ENCODE results near the gene TMEM219. TPM values are rescaled to one million over a fixed set of nuclear protein-coding genes. Genes with fewer than 3 reads are reported as not detected.

Gene TMEM219
- total RNA-seq, 4 donors from 2014 or later = 118 to 143 (median 130) TPM

- TF ChIP-seq POLR2A (IDR thresholded peaks at IDR 0.05) = no peak
- TF ChIP-seq CTCF (IDR thresholded peaks at IDR 0.05) = no peak
Measured at GRCh38 chr16:29999605-30000004, 37.7 kb downstream of the TMEM219 start.

GRCh38 chr16:30000735-30001631 lies 39.1 kb downstream of the TMEM219 start:
- WGBS, 2 donors = 78 to 82% methylated on average over 33 of the region's 33 CpGs
- intact Hi-C loops (cut with DNase I; ENCODE audit: low total_unique reads) = no loop called here
- TF ChIP-seq CTCF (IDR thresholded peaks at IDR 0.05) (no peak), POLR2A (IDR thresholded peaks at IDR 0.05) (no peak)
- H3K4me3 ChIP-seq (ENCODE audit: low read depth, poor library complexity, severe bottlenecking) = no peak overlapping the region
- no peak for DNase-seq (ENCODE audit: low spot score in 2 of 2)

More at GRCh38 chr16:29999605-30000004, 37.7 kb downstream of the TMEM219 start:
- 85 to 87% methylated on average over 6 of the region's 6 CpGs for WGBS, 2 donors
- intact Hi-C loops (cut with DNase I; ENCODE audit: low total_unique reads) = no loop called here
- H3K4me3 ChIP-seq (ENCODE audit: low read depth, poor library complexity, severe bottlenecking) = no peak overlapping the region
- no peak for DNase-seq (ENCODE audit: low spot score in 2 of 2)

GRCh38 chr16:30002614-30003346 lies 40.9 kb downstream of the TMEM219 start:
- no peak overlapping the region for H3K4me3 ChIP-seq (ENCODE audit: low read depth, poor library complexity, severe bottlenecking)
- intact Hi-C loops (cut with DNase I; ENCODE audit: low total_unique reads) = no loop called here
- no peak for DNase-seq (ENCODE audit: low spot score in 2 of 2)
- TF ChIP-seq POLR2A (IDR thresholded peaks at IDR 0.05) (no peak), CTCF (IDR thresholded peaks at IDR 0.05) (no peak)
- WGBS, 2 donors = 83 to 85% methylated on average over 19 of the region's 19 CpGs

GRCh38 chr16:30003670-30004423 lies 42.0 kb downstream of the TMEM219 start:
- H3K4me3 ChIP-seq (ENCODE audit: low read depth, poor library complexity, severe bottlenecking) = no peak overlapping the region
- intact Hi-C loops (cut with DNase I; ENCODE audit: low total_unique reads) = no loop called here
- WGBS, 2 donors = 86 to 87% methylated on average over 14 to 17 of the region's 17 CpGs
- TF ChIP-seq POLR2A (IDR thresholded peaks at IDR 0.05) (no peak), CTCF (IDR thresholded peaks at IDR 0.05) (no peak)
- no peak for DNase-seq (ENCODE audit: low spot score in 2 of 2)

GRCh38 chr16:30004424-30004776 lies 42.5 kb downstream of the TMEM219 start:
- intact Hi-C loops (cut with DNase I; ENCODE audit: low total_unique reads) = no loop called here
- DNase-seq (ENCODE audit: low spot score in 2 of 2) = no peak
- TF ChIP-seq POLR2A (IDR thresholded peaks at IDR 0.05) (no peak), CTCF (IDR thresholded peaks at IDR 0.05) (no peak)
- WGBS, 2 donors = 60 to 64% methylated on average over 19 of the region's 19 CpGs
- H3K4me3 ChIP-seq (ENCODE audit: low read depth, poor library complexity, severe bottlenecking) = no peak overlapping the region
